ENCODE results near the gene NR2C1. TPM values are rescaled to one million over a fixed set of nuclear protein-coding genes. Genes with fewer than 3 reads are reported as not detected.

NR2C1 gene
- total RNA-seq, 2 donors from 2014 or later = 16.2 to 28.8 TPM

DNA sequence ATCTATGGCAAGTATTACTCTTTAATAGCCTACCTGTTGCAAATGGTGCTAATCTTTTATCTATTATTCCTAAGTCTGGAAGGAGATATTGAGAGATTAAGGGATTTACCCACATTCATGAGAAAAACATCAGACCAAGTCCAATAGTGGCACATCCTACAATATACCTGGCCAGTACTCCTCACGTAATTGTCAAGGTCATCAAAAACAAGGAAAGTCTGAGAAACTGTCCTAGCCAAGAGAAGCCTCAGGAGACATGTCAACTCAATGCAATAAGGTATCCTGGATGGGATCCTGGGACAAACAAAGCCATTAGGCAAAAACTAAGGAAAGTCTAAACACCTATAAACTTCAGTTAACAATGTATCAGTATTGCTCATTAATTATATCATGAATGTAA lies 12.5 kb downstream of the NR2C1 start:
- no peak overlapping the region for H3K4me3 ChIP-seq
- intact Hi-C loops (cut with DNase I) = no loop called here
- peaks cover 17 to 29% of the 10 kb centered on the region in 2 donors for H3K36me3 ChIP-seq (replicated peaks in 1 of 2; ENCODE audit: insufficient read depth in 1 of 2, low read depth in 2 of 2)

DNA sequence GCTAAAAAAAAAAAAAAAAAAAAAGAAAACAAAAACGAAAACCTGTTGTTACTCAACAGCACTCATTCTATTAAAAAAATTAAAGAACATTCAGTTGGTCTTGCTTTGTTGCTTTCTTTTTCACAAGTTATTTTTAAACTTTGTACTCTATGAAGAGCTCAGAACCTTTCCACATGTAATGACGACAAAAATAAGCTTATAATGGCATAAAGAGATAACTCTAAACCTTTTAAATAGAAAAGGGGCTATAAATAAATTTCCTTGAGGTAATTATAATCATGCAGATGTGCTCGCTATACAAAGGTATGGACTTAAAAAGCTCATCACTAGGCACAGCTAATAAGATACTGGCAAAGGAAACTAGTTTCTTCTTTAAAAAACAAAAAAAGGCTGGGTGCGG lies 13.4 kb downstream of the NR2C1 start:
- 91% methylated on average over 4 of the region's 4 CpGs for WGBS, 2 donors
- Histone ChIP-seq H3K4me3 (no peak overlapping the region), H3K4me1 (no peaks in the 10 kb centered on the region), H3K27me3 (no peaks in the 10 kb centered on the region), H3K9me3 (no peaks in the 10 kb centered on the region), H3K36me3 (replicated peaks in 1 of 2; ENCODE audit: insufficient read depth in 1 of 2, low read depth in 2 of 2) (peaks cover 18 to 30% of the 10 kb centered on the region in 2 donors), H3K27ac (no peak overlapping the region)
- TF ChIP-seq POLR2A (IDR thresholded peaks at IDR 0.05) (no peak), CTCF (IDR thresholded peaks at IDR 0.05) (no peak)
- DNase-seq (no peak), ATAC-seq (no peak)
- intact Hi-C loops (cut with DNase I) = no loop called here

More for the DNA sequence above, 12.5 kb downstream of the NR2C1 start:
- Histone ChIP-seq H3K27ac (no peak overlapping the region), H3K4me1 (no peaks in the 10 kb centered on the region), H3K27me3 (no peaks in the 10 kb centered on the region), H3K9me3 (no peaks in the 10 kb centered on the region)
- TF ChIP-seq POLR2A (IDR thresholded peaks at IDR 0.05) (no peak), CTCF (IDR thresholded peaks at IDR 0.05) (no peak)
- WGBS, 2 donors = 70 to 76% methylated on average over 1 of the region's 1 CpG
- no peak for ATAC-seq
- no peak for DNase-seq

DNA sequence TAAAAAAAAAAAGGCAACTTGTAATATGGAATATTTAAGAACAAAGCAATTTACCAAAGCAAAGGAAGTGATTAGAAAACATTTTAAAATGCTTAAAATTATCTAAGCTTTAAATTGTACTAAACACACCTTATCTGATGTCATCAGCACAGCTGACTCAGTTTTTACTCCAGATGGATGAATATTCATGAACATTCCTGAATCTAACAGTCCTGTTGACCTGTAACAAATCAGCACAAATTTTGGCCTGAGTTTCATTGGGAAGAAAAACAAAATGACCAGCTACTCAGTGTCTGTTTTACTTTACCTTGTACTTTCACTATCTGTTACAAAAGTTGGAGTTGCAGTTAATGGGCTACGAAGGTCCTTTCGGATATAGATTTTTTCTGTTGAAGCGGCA lies 16.0 kb downstream of the NR2C1 start:
- Histone ChIP-seq H3K4me3 (no peak overlapping the region), H3K9me3 (no peaks in the 10 kb centered on the region), H3K36me3 (replicated peaks in 1 of 2; ENCODE audit: insufficient read depth in 1 of 2, low read depth in 2 of 2) (peaks cover 18 to 30% of the 10 kb centered on the region in 2 donors), H3K4me1 (no peaks in the 10 kb centered on the region), H3K27ac (no peak overlapping the region), H3K27me3 (no peaks in the 10 kb centered on the region)
- DNase-seq = no peak
- TF ChIP-seq POLR2A (IDR thresholded peaks at IDR 0.05) = no peak
- no peak for TF ChIP-seq CTCF (IDR thresholded peaks at IDR 0.05)
- WGBS, 2 donors = 95 to 98% methylated on average over 3 of the region's 3 CpGs
- intact Hi-C loops (cut with DNase I) = no loop called here
- no peak for ATAC-seq

DNA sequence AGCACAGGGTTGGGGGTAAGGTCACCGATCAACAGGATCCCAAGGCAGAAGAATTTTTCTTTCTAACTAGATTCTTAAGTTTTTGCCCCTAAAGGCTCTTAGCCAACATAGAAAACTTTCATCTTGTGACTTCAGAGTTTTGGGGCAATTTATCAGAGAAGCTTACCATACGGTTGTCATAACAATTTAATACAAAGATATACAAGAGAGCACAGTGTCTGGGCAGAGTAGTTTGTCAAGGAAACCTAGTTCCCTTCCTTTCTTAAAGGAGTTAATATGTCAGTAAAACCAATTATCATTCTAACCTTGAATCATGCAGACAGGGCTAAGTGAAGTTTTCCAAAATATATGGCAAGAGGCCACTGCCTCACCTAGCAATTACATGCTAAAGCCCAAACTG lies 18.4 kb downstream of the NR2C1 start:
- 83 to 91% methylated on average over 2 of the region's 2 CpGs for WGBS, 2 donors
- Histone ChIP-seq H3K27ac (no peak overlapping the region), H3K9me3 (no peaks in the 10 kb centered on the region), H3K36me3 (replicated peaks in 1 of 2; ENCODE audit: insufficient read depth in 1 of 2, low read depth in 2 of 2) (peaks cover 12 to 20% of the 10 kb centered on the region in 2 donors), H3K4me1 (no peaks in the 10 kb centered on the region), H3K27me3 (no peaks in the 10 kb centered on the region), H3K4me3 (no peak overlapping the region)
- ATAC-seq (no peak), DNase-seq (no peak)
- intact Hi-C loops (cut with DNase I) = no loop called here
- TF ChIP-seq POLR2A (IDR thresholded peaks at IDR 0.05) = no peak
- no peak for TF ChIP-seq CTCF (IDR thresholded peaks at IDR 0.05)

- WGBS, 2 donors = 76 to 95% methylated on average over 2 of the region's 2 CpGs
- ATAC-seq (no peak), DNase-seq (no peak)
- Histone ChIP-seq H3K36me3 (replicated peaks in 1 of 2; ENCODE audit: insufficient read depth in 1 of 2, low read depth in 2 of 2) (peaks cover 12 to 18% of the 10 kb centered on the region in 2 donors), H3K4me1 (no peaks in the 10 kb centered on the region), H3K27ac (no peak overlapping the region), H3K4me3 (no peak overlapping the region), H3K9me3 (no peaks in the 10 kb centered on the region), H3K27me3 (no peaks in the 10 kb centered on the region)
- intact Hi-C loops (cut with DNase I) = no loop called here
- TF ChIP-seq CTCF (IDR thresholded peaks at IDR 0.05) (no peak), POLR2A (IDR thresholded peaks at IDR 0.05) (no peak)
These were observed 19.2 kb downstream of the NR2C1 start for GRCh38 chr12:95054206-95054605.

Measured in body of pancreas (tissue), 4 donors.